BJ (cell line): ENCODE data around the gene B3GALT4. TPM values are rescaled to one million over a fixed set of nuclear protein-coding genes. Genes with fewer than 3 reads are reported as not detected.

ENCODE experiments used
- CTCF ChIA-PET: fragments of 350-600 bp; formaldehyde crosslinking; extraction: SDS; loops from one replicate; lab custom pipeline; 2021; ENCODE audit warnings: antibody characterized with exemption, inconsistent platforms; lab: Yijun Ruan, JAX
- POLR2A ChIA-PET: fragments of 300-600 bp; sonication (Branson Sonifier 250); formaldehyde crosslinking; extraction: SDS; loops from one replicate; lab custom pipeline; 2021; ENCODE audit warnings: antibody characterized with exemption; lab: Charles Lee
- DNase-seq: peaks from one replicate; pipeline ENCODE4 v3.0.0-alpha.2; 2011; ENCODE audit warnings: low read depth
- H3K27me3 ChIP-seq: 2 replicates; pipeline ENCODE4 v1.6.0; 2011; ENCODE audit warnings: low read length; ENCODE audit not compliant: control insufficient read depth, insufficient read depth
- H3K36me3 ChIP-seq: 2 replicates; pipeline ENCODE4 v1.5.1; 2011; ENCODE audit warnings: low read length; ENCODE audit not compliant: control insufficient read depth, insufficient read depth
- H3K4me3 ChIP-seq: 2 replicates; pipeline ENCODE4 v1.5.1; 2011; ENCODE audit warnings: low read depth, mild to moderate bottlenecking, control low read depth, low read length
- polyA plus RNA-seq: library from polyadenylated mRNA; depleted of rRNA; stranded (reverse); fragments of >200 nt; gene quantifications from 2 replicates; pipeline ENCODE4 v1.2.3, GENCODE V29; 2011
- TF ChIP-seq, protein P1 (sequence below): IDR thresholded peaks from 2 replicates; pipeline ENCODE4 v1.5.1; 2011; ENCODE audit warnings: low read depth, mild to moderate bottlenecking, control low read depth, inconsistent platforms, low read length, moderate library complexity; ENCODE audit not compliant: insufficient read depth

The B3GALT4 gene
- polyA plus RNA-seq, 1 experiment = 4.0 TPM

DNA sequence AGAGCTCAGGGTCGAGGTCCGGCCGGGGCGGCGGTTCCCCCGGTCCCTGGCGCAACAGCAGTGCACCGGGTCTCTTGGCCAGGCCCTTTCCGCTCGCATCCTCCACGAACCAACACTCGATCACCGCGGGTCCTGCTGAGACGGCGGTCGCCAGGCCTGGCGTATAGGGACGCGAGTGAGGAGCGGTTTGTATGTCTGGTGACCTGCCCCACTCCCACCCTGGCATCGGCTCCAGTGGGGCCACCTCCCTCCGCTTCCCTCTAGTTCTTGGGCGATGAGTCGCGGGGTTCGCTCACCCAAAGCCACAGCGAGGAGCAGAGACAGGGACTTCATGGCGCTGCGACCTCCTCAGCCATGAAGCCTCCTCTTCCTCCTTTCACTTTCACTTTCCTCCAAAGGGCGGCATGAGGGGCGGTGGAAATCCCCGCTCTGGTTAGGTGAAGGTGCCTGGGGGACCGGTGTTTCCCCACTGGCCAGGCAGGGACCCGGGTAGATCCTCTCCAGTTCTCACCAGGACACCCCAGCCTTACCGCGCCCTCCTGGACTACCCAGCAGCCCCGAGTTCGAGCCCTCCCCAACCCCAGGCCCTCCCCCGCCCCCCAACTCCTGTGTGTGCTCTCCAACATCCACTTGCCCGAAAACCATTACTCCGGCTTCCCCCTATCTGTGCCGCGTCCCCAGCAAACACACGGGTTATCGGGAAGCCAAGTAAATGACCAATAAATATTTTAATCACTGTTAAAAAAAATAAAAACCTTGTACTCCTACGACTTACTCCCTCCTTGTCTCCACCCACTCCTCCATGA, 37.0 kb downstream of the B3GALT4 start, which contains the start of gene TAPBP:
TSS of gene TAPBP (minus strand) at position 370 of the 806 bp plus-strand sequence. CDS start at position 333, 37 bp downstream.
- H3K4me3 ChIP-seq = peak within 1 kb of the TSS; percentile 73
- peaks cover 7% of the 10 kb centered on the region for H3K36me3 ChIP-seq
- TF ChIP-seq, protein P1, sequence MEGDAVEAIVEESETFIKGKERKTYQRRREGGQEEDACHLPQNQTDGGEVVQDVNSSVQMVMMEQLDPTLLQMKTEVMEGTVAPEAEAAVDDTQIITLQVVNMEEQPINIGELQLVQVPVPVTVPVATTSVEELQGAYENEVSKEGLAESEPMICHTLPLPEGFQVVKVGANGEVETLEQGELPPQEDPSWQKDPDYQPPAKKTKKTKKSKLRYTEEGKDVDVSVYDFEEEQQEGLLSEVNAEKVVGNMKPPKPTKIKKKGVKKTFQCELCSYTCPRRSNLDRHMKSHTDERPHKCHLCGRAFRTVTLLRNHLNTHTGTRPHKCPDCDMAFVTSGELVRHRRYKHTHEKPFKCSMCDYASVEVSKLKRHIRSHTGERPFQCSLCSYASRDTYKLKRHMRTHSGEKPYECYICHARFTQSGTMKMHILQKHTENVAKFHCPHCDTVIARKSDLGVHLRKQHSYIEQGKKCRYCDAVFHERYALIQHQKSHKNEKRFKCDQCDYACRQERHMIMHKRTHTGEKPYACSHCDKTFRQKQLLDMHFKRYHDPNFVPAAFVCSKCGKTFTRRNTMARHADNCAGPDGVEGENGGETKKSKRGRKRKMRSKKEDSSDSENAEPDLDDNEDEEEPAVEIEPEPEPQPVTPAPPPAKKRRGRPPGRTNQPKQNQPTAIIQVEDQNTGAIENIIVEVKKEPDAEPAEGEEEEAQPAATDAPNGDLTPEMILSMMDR = no peak
- CTCF ChIA-PET = interaction anchor here (0.7 to 3.7 kb wide), 4 partner anchors 15 to 93 kb away, joined by 3 to 16 read pairs (median 3); partner anchors contain the start of genes RGL2, RPS18 and VPS52
- H3K27me3 ChIP-seq = no peaks in the 10 kb centered on the region
- DNase-seq = no peak
- POLR2A ChIA-PET = no interaction called here

DNA sequence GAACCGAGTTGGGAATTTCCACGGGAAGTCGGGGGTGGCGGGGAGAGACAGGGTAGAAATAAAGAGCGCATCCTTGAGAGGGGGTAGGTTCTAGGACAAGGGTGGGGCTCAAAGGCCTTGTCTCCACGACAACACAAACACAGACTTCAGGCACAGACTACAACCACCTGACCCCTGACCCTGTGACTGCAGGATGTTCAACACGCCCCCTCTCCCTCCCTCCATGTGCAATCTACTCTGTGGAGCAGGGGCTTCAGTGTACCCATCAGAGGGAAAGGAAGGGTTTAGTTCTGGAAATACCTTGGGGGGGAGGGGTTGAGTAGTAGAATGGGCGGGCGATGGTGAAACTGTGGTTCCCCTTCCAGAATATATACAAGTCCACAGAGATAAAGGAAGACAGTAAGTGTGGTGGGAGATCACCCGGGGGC, 37.6 kb downstream of the B3GALT4 start:
- DNase-seq = peak; percentile 61

DNA sequence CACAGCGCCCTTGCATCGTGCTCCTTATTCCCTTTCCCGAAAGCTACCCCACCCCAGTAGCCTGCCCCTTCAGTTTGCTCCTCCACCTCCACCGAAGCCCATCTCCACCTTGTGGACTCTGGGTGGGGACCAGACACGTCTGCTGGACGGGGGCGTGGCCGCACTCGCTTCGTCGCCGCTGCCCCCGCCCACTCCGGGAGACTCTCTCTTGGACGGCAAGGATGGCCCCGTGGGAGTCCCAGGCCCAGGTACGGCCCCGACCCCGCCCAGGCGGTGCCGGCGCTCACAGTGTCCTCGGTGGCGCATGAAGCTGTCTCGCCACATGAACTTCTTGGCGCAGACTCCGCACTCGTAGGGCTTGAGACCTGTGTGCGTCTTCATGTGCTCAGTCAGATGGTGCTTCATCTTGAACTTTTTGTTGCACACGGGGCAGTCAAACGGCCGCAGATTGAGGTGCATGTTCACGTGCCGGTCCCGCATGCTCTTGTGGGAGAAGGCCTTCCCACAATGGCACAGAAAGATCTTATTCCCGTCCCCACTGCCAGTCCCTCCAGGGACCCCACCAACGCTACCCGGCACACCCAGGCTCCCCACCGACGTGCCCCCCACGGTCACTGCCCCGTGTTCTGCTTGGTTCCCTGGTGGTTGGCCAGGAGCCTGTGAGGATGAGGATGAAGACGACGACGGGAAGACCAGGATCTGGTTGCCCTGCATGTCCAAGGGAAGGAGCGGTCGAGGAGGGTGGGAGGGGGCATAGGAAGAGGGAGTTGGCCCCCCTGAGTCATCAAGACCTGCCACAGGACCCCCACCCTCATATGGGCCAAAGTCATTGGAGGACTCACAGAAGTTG, 38.2 kb downstream of the B3GALT4 start:
- H3K36me3 ChIP-seq = peaks cover 17% of the 10 kb centered on the region
- TF ChIP-seq, protein P1 = no peak
- POLR2A ChIA-PET = no interaction called here
- DNase-seq = no peak
- CTCF ChIA-PET = no interaction called here
- peak overlapping the region; percentile 73 for H3K4me3 ChIP-seq
- H3K27me3 ChIP-seq = no peaks in the 10 kb centered on the region

More for the DNA sequence above, 37.6 kb downstream of the B3GALT4 start:
- ChIA-PET CTCF (no interaction called here), POLR2A (no interaction called here)
- H3K4me3 ChIP-seq = peak overlapping the region; percentile 73
- no peaks in the 10 kb centered on the region for H3K27me3 ChIP-seq
- TF ChIP-seq, protein P1 = no peak
- peaks cover 13% of the 10 kb centered on the region for H3K36me3 ChIP-seq

DNA sequence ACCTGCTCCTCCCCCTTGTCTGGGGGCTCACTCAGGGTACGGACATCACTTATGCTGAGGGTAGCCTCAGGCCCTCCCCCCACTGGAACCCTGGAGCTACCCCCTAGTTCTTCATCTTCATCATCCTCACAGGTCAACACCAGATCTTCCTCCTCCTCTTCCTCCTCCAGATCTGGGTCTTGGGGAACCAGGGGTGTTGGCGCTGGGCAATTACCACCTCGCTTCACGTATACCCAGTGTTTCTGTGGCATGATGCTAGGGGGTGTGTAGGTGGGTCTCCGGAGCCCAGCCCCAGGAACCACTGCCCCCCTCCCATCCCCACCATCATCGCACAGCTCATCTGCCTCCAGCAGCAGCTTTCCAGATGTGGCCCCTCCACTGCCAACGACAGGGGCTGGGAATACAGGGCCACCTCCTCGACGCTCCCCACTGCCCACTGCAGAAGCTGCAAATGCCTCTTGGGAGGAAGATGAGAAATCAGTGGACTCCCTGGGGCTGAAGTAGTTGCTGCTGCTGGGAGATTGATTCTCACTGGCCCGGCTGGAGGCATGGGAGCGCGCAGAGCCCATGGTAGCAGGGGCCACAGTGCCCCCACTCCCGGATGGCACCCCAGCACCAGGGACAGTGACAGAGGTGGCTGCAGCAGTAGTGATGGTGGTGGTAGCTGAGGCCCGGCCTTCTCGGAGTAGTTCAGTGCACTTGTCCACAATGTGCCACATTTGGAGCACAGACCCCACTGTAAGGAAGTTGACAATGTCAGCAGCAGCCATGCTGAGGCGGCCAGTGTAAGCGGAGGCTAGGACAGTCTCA, 39.1 kb downstream of the B3GALT4 start:
- Histone ChIP-seq H3K36me3 (peaks cover 20% of the 10 kb centered on the region), H3K4me3 (no peak overlapping the region), H3K27me3 (no peaks in the 10 kb centered on the region)
- TF ChIP-seq, protein P1 = no peak
- ChIA-PET POLR2A (no interaction called here), CTCF (interaction anchor here (0.6 kb wide), 1 partner anchor 29 kb away, joined by 3 read pairs; no protein-coding TSS in a partner anchor)
- DNase-seq = no peak
